ENCODE measurements around the gene CAMSAP2. TPM values are rescaled to one million over a fixed set of nuclear protein-coding genes. Genes with fewer than 3 reads are reported as not detected.

CAMSAP2 gene
- total RNA-seq, 1 donor from 2014 or later, result 49.4 TPM

GRCh38 chr1:200890818-200891773, 152.4 kb downstream of the CAMSAP2 start:
- Mint-ChIP-seq H3K27ac (ENCODE audit: unreplicated experiment) (peak overlapping the region; percentile 69), H3K36me3 (ENCODE audit: low read depth, unreplicated experiment) (no peaks in the 10 kb centered on the region), H3K4me3 (ENCODE audit: unreplicated experiment) (peak overlapping the region; percentile 90), H3K4me1 (ENCODE audit: low read depth, unreplicated experiment) (peaks cover 17% of the 10 kb centered on the region), H3K27me3 (ENCODE audit: low read depth, unreplicated experiment) (peaks cover 9% of the 10 kb centered on the region), H3K9me3 (ENCODE audit: unreplicated experiment) (peaks cover 2% of the 10 kb centered on the region)
- Histone ChIP-seq H3K4me3 (ENCODE audit: insufficient read depth, low read depth, low read length) (peak overlapping the region; percentile 64), H3K27me3 (ENCODE audit: insufficient read depth, low read length) (peaks cover 7% of the 10 kb centered on the region), H3K27ac (ENCODE audit: low read depth, low read length) (peak overlapping the region; percentile 53), H3K9me3 (ENCODE audit: insufficient read depth, low read depth, low read length) (no peaks in the 10 kb centered on the region), H3K36me3 (ENCODE audit: insufficient read depth, low read length) (no peaks in the 10 kb centered on the region), H2AFZ (ENCODE audit: low read depth, low read length) (peak overlapping the region; percentile 99), H3K4me1 (ENCODE audit: insufficient read depth, low read length) (peaks cover 13% of the 10 kb centered on the region), H4K20me1 (ENCODE audit: insufficient read depth, low read length) (no peaks in the 10 kb centered on the region), H3K79me2 (ENCODE audit: insufficient read depth, low read length) (no peaks in the 10 kb centered on the region), H3K9ac (ENCODE audit: low read length) (peak overlapping the region; percentile 84), H3K4me2 (ENCODE audit: low read length) (peak overlapping the region; percentile 98)
- FAIRE-seq (no peak), DNase-seq (ENCODE audit: low read depth) (peak; percentile 27)
- TF ChIP-seq EZH2 (IDR thresholded peaks at IDR 0.05; ENCODE audit: insufficient read depth, low read length) (no peak), CTCF (IDR thresholded peaks at IDR 0.05; ENCODE audit: insufficient read depth, low read depth, low read length) (peak; percentile 43)

- no peaks in the 10 kb centered on the region for H4K20me1 ChIP-seq (ENCODE audit: insufficient read depth, low read length)
- Mint-ChIP-seq H3K9me3 (ENCODE audit: unreplicated experiment) (peaks cover 2% of the 10 kb centered on the region), H3K27ac (ENCODE audit: unreplicated experiment) (peak overlapping the region; percentile 77), H3K4me3 (ENCODE audit: unreplicated experiment) (peak overlapping the region; percentile 90), H3K4me1 (ENCODE audit: low read depth, unreplicated experiment) (peaks cover 22% of the 10 kb centered on the region), H3K36me3 (ENCODE audit: low read depth, unreplicated experiment) (no peaks in the 10 kb centered on the region), H3K27me3 (ENCODE audit: low read depth, unreplicated experiment) (peaks cover 9% of the 10 kb centered on the region)
- TF ChIP-seq EZH2 (IDR thresholded peaks at IDR 0.05; ENCODE audit: insufficient read depth, low read length) (no peak), CTCF (IDR thresholded peaks at IDR 0.05; ENCODE audit: insufficient read depth, low read depth, low read length) (no peak)
- no peak overlapping the region for H3K27ac ChIP-seq (ENCODE audit: low read depth, low read length)
- no peaks in the 10 kb centered on the region for H3K79me2 ChIP-seq (ENCODE audit: insufficient read depth, low read length)
- peak overlapping the region; percentile 98 for H3K4me2 ChIP-seq (ENCODE audit: low read length)
- DNase-seq (ENCODE audit: low read depth) (no peak), FAIRE-seq (no peak)
- H3K9me3 ChIP-seq (ENCODE audit: insufficient read depth, low read depth, low read length), result no peaks in the 10 kb centered on the region
- H3K4me3 ChIP-seq (ENCODE audit: insufficient read depth, low read depth, low read length), result peak overlapping the region; percentile 64
- peaks cover 17% of the 10 kb centered on the region for H3K4me1 ChIP-seq (ENCODE audit: insufficient read depth, low read length)
- peaks cover 7% of the 10 kb centered on the region for H3K27me3 ChIP-seq (ENCODE audit: insufficient read depth, low read length)
- H2AFZ ChIP-seq (ENCODE audit: low read depth, low read length), result peak overlapping the region; percentile 99
- H3K36me3 ChIP-seq (ENCODE audit: insufficient read depth, low read length), result no peaks in the 10 kb centered on the region
- H3K9ac ChIP-seq (ENCODE audit: low read length), result peak overlapping the region; percentile 84
Measured at GRCh38 chr1:200891774-200892157, 153.1 kb downstream of the CAMSAP2 start.

GRCh38 chr1:200892546-200892945, 153.9 kb downstream of the CAMSAP2 start:
- H2AFZ ChIP-seq (ENCODE audit: low read depth, low read length), result no peak overlapping the region
- H3K4me2 ChIP-seq (ENCODE audit: low read length), result no peak overlapping the region
- no peak overlapping the region for H3K27ac Mint-ChIP-seq (ENCODE audit: unreplicated experiment)
- H3K36me3 ChIP-seq (ENCODE audit: insufficient read depth, low read length), result no peaks in the 10 kb centered on the region
- DNase-seq (ENCODE audit: low read depth), result no peak
- no peak for FAIRE-seq
- no peak overlapping the region for H3K4me3 ChIP-seq (ENCODE audit: insufficient read depth, low read depth, low read length)
- peaks cover 9% of the 10 kb centered on the region for H3K27me3 Mint-ChIP-seq (ENCODE audit: low read depth, unreplicated experiment)
- H3K9ac ChIP-seq (ENCODE audit: low read length), result no peak overlapping the region
- TF ChIP-seq CTCF (IDR thresholded peaks at IDR 0.05; ENCODE audit: insufficient read depth, low read depth, low read length) (no peak), EZH2 (IDR thresholded peaks at IDR 0.05; ENCODE audit: insufficient read depth, low read length) (no peak)
- no peaks in the 10 kb centered on the region for H3K79me2 ChIP-seq (ENCODE audit: insufficient read depth, low read length)
- H3K4me1 ChIP-seq (ENCODE audit: insufficient read depth, low read length), result peaks cover 22% of the 10 kb centered on the region
- peaks cover 27% of the 10 kb centered on the region for H3K4me1 Mint-ChIP-seq (ENCODE audit: low read depth, unreplicated experiment)
- no peak overlapping the region for H3K27ac ChIP-seq (ENCODE audit: low read depth, low read length)
- peak overlapping the region; percentile 90 for H3K4me3 Mint-ChIP-seq (ENCODE audit: unreplicated experiment)
- no peaks in the 10 kb centered on the region for H3K36me3 Mint-ChIP-seq (ENCODE audit: low read depth, unreplicated experiment)
- H3K9me3 Mint-ChIP-seq (ENCODE audit: unreplicated experiment), result peaks cover 2% of the 10 kb centered on the region
- H3K9me3 ChIP-seq (ENCODE audit: insufficient read depth, low read depth, low read length), result no peaks in the 10 kb centered on the region
- H3K27me3 ChIP-seq (ENCODE audit: insufficient read depth, low read length), result peaks cover 7% of the 10 kb centered on the region
- H4K20me1 ChIP-seq (ENCODE audit: insufficient read depth, low read length), result no peaks in the 10 kb centered on the region
